Cardiac muscle cell (in vitro differentiated cells and primary cell): ENCODE data around the gene MRPL53. TPM values are rescaled to one million over a fixed set of nuclear protein-coding genes. Genes with fewer than 3 reads are reported as not detected.
"Not testable (repeated sequence)": the region's sequence is repeated elsewhere in the genome, so short reads cannot be mapped to it uniquely, and the experiment has no call there.

Experiments
- DNase-seq, 2 donors: peaks; one replicate each; pipeline versions ENCODE4 v3.0.0 to v3.0.0-alpha.2; 2010 to 2017; ENCODE audit warnings: low read depth in 1 of 2, low spot score in 1 of 2
- H3K27ac ChIP-seq: fragments of 200-600 bp; sonication (generic); 2 replicates; pipeline ENCODE4 v1.5.1; 2016
- H3K27me3 ChIP-seq: fragments of 200-600 bp; sonication (generic); 2 replicates; pipeline ENCODE4 v1.6.0; 2016; ENCODE audit warnings: control low read depth
- H3K36me3 ChIP-seq: fragments of 200-600 bp; sonication (generic); 2 replicates; pipeline ENCODE4 v1.5.1; 2016; ENCODE audit warnings: control low read depth
- H3K4me1 ChIP-seq: fragments of 200-600 bp; sonication (generic); 2 replicates; pipeline ENCODE4 v1.8.1; 2017; ENCODE audit warnings: low read depth, mild to moderate bottlenecking, mixed run types
- H3K4me3 ChIP-seq: fragments of 200-600 bp; sonication (generic); 2 replicates; pipeline ENCODE4 v1.5.1; 2016; ENCODE audit warnings: mild to moderate bottlenecking
- H3K9me3 ChIP-seq: fragments of 200-600 bp; sonication (generic); 2 replicates; pipeline ENCODE4 v1.5.1; 2017; ENCODE audit warnings: low read depth, mild to moderate bottlenecking, control low read depth
- CTCF ChIP-seq: IDR thresholded peaks from 2 replicates; pipeline ENCODE4 v1.5.1; 2012; ENCODE audit warnings: low read depth, mild to moderate bottlenecking, low read length
- polyA plus RNA-seq: library from polyadenylated mRNA; unstranded; fragments of >200 nt; fragmentation: Nextera tagmentation; extraction: Ambion mirVana; gene quantifications from 2 replicates; pipeline ENCODE4 v1.2.1, GENCODE V29; 2016
- total RNA-seq: library from RNA; depleted of rRNA; stranded (reverse); fragments of >200 nt; gene quantifications from 2 replicates; pipeline ENCODE4 v1.2.3, GENCODE V29; 2016

MRPL53 gene
- total and polyA plus RNA-seq, 2 experiments from 2014 or later: 50.8 to 132 TPM

GRCh38 chr2:74474899-74475298, 2.4 kb upstream of the MRPL53 start:
- Histone ChIP-seq H3K9me3 (no peaks in the 10 kb centered on the region), H3K27me3 (no peaks in the 10 kb centered on the region), H3K4me1 (peaks cover 12% of the 10 kb centered on the region), H3K27ac (no peak overlapping the region), H3K4me3 (no peak overlapping the region), H3K36me3 (peaks cover 10% of the 10 kb centered on the region)
- DNase-seq: peak in 1 of 2 donors; percentile 8
- peak; percentile 30 for TF ChIP-seq CTCF

- Histone ChIP-seq H3K4me3 (no peak overlapping the region), H3K27ac (no peak overlapping the region), H3K27me3 (no peaks in the 10 kb centered on the region), H3K4me1 (peaks cover 12% of the 10 kb centered on the region), H3K36me3 (peaks cover 10% of the 10 kb centered on the region), H3K9me3 (no peaks in the 10 kb centered on the region)
- DNase-seq: no peak
- TF ChIP-seq CTCF: no peak
Measured at GRCh38 chr2:74474481-74474880, 2.0 kb upstream of the MRPL53 start.

- Histone ChIP-seq H3K27ac (peak overlapping the region; percentile 84), H3K9me3 (no peaks in the 10 kb centered on the region), H3K4me3 (peak overlapping the region; percentile 40), H3K36me3 (peaks cover 8% of the 10 kb centered on the region), H3K4me1 (peaks cover 12% of the 10 kb centered on the region), H3K27me3 (no peaks in the 10 kb centered on the region)
- no peak for DNase-seq
- no peak for TF ChIP-seq CTCF
Measured at GRCh38 chr2:74472945-74473258, 422 bp upstream of the MRPL53 start.

- H3K36me3 ChIP-seq: peaks cover 4% of the 10 kb centered on the region
- H3K27ac ChIP-seq: peak overlapping the region; percentile 84
- no peaks in the 10 kb centered on the region for H3K27me3 ChIP-seq
- H3K4me3 ChIP-seq: peak overlapping the region; percentile 40
- peaks cover 12% of the 10 kb centered on the region for H3K4me1 ChIP-seq
- no peak for TF ChIP-seq CTCF
- no peaks in the 10 kb centered on the region for H3K9me3 ChIP-seq
- peak in 1 of 2 donors; percentile 7 for DNase-seq
Measured at GRCh38 chr2:74471332-74472065, 981 bp downstream of the MRPL53 start.

- not testable (repeated sequence) for H3K27ac ChIP-seq, H3K27me3 ChIP-seq, H3K36me3 ChIP-seq
Measured at GRCh38 chr2:74470742-74471141, 1.7 kb downstream of the MRPL53 start.

GRCh38 chr2:74464406-74464805, 8.1 kb downstream of the MRPL53 start:
- Histone ChIP-seq H3K36me3 (peaks cover 9% of the 10 kb centered on the region), H3K27me3 (no peaks in the 10 kb centered on the region), H3K27ac (peak overlapping the region; percentile 41), H3K4me3 (peak overlapping the region; percentile 49), H3K9me3 (no peaks in the 10 kb centered on the region), H3K4me1 (no peaks in the 10 kb centered on the region)
- no peak for TF ChIP-seq CTCF
- DNase-seq: no peak

More at GRCh38 chr2:74470742-74471141, 1.7 kb downstream of the MRPL53 start:
- H3K4me3 ChIP-seq, DNase-seq, H3K9me3 ChIP-seq: not testable (repeated sequence)
- peaks cover 12% of the 10 kb centered on the region for H3K4me1 ChIP-seq
